HEK293T (cell line): ENCODE measurements around the gene SPAG16.

Experiments used
- CTCF ChIA-PET: fragments of 350-600 bp; formaldehyde crosslinking; extraction: SDS; loops from one replicate; lab custom pipeline; 2021; ENCODE audit warnings: antibody characterized with exemption, inconsistent platforms; lab: Yijun Ruan, JAX
- POLR2A ChIA-PET: fragments of 350-600 bp; formaldehyde crosslinking; extraction: SDS; loops from one replicate; lab custom pipeline; 2020; ENCODE audit warnings: antibody characterized with exemption, inconsistent platforms; lab: Yijun Ruan, JAX
- DNase-seq: peaks from one replicate; pipeline ENCODE4 v3.0.0; 2012; ENCODE audit warnings: mixed read lengths; ENCODE audit errors: extremely low spot score
- ARNT ChIP-seq: fragments of 450-650 bp; IDR thresholded peaks from 2 replicates; pipeline ENCODE4 v1.6.1; 2017; ENCODE audit warnings: mild to moderate bottlenecking
- BHLHE40 ChIP-seq: fragments of 450-650 bp; IDR thresholded peaks from 2 replicates; pipeline ENCODE4 v1.6.1; 2016; ENCODE audit warnings: mild to moderate bottlenecking, moderate library complexity, borderline replicate concordance
- CTBP1 ChIP-seq: fragments of 450-650 bp; IDR thresholded peaks from 2 replicates; pipeline ENCODE4 v1.6.1; 2016; ENCODE audit warnings: borderline replicate concordance
- ELF4 ChIP-seq: fragments of 450-650 bp; IDR thresholded peaks from 2 replicates; pipeline ENCODE4 v1.6.1; 2017; ENCODE audit warnings: antibody characterized with exemption
- FOXA1 ChIP-seq: fragments of 450-650 bp; IDR thresholded peaks from 2 replicates; pipeline ENCODE4 v1.6.1; 2016; ENCODE audit warnings: mild to moderate bottlenecking
- FOXK2 ChIP-seq: fragments of 450-650 bp; IDR thresholded peaks from 2 replicates; pipeline ENCODE4 v1.6.1; 2016; ENCODE audit warnings: mild to moderate bottlenecking
- FOXM1 ChIP-seq: fragments of 450-650 bp; IDR thresholded peaks from 2 replicates; pipeline ENCODE4 v1.6.1; 2017; ENCODE audit warnings: mild to moderate bottlenecking, borderline replicate concordance
- HDGF ChIP-seq: fragments of 450-650 bp; IDR thresholded peaks from 2 replicates; pipeline ENCODE4 v1.6.1; 2017; ENCODE audit warnings: antibody characterized with exemption, borderline replicate concordance
- L3MBTL2 ChIP-seq: fragments of 450-650 bp; conservative IDR thresholded peaks from 2 replicates; pipeline ENCODE4 v1.6.1; 2016; ENCODE audit warnings: mild to moderate bottlenecking
- LEF1 ChIP-seq: fragments of 450-650 bp; IDR thresholded peaks from 2 replicates; pipeline ENCODE4 v1.6.1; 2017; ENCODE audit warnings: mild to moderate bottlenecking, borderline replicate concordance
- PKNOX1 ChIP-seq: fragments of 450-650 bp; IDR thresholded peaks from 2 replicates; pipeline ENCODE4 v1.6.1; 2016
- SP1 ChIP-seq: fragments of 450-650 bp; IDR thresholded peaks from 2 replicates; pipeline ENCODE4 v1.6.1; 2017
- SUZ12 ChIP-seq: fragments of 450-650 bp; IDR thresholded peaks from 2 replicates; pipeline ENCODE4 v1.6.1; 2016; ENCODE audit warnings: mild to moderate bottlenecking
- TARDBP ChIP-seq: fragments of 450-650 bp; IDR thresholded peaks from 2 replicates; pipeline ENCODE4 v1.6.1; 2016
- ZNF384 ChIP-seq: fragments of 450-650 bp; IDR thresholded peaks from 2 replicates; pipeline ENCODE4 v1.6.1; 2016

Gene SPAG16

GRCh38 chr2:214034417-214034816, 750.2 kb downstream of the SPAG16 start:
- TF ChIP-seq CTBP1 (no peak), BHLHE40 (no peak), PKNOX1 (no peak), FOXA1 (no peak), HDGF (no peak), LEF1 (no peak), ELF4 (no peak)
- CTCF ChIA-PET = interaction anchor here (0.6 kb wide), 1 partner anchor 21 kb away, joined by 3 read pairs; no protein-coding TSS in a partner anchor
- DNase-seq = no peak
- POLR2A ChIA-PET = no interaction called here

GRCh38 chr2:214035091-214035852, 751.0 kb downstream of the SPAG16 start:
- ChIA-PET POLR2A (no interaction called here), CTCF (no interaction called here)
- DNase-seq = no peak
- no peak for TF ChIP-seq HDGF
- no peak for TF ChIP-seq PKNOX1
- no peak for TF ChIP-seq FOXM1
- no peak for TF ChIP-seq SUZ12
- no peak for TF ChIP-seq ARNT
- no peak for TF ChIP-seq L3MBTL2

- ChIA-PET CTCF (no interaction called here), POLR2A (no interaction called here)
- TF ChIP-seq FOXA1 (no peak), SP1 (no peak), HDGF (no peak), ELF4 (no peak), LEF1 (no peak), BHLHE40 (no peak), TARDBP (no peak), SUZ12 (no peak), CTBP1 (no peak), ZNF384 (no peak), FOXK2 (no peak), L3MBTL2 (no peak), FOXM1 (no peak), ARNT (no peak)
- no peak for DNase-seq
These were observed 751.7 kb downstream of the SPAG16 start for GRCh38 chr2:214035921-214036320.

GRCh38 chr2:214038186-214038585, 753.9 kb downstream of the SPAG16 start:
- POLR2A ChIA-PET = no interaction called here
- TF ChIP-seq TARDBP = no peak
- CTCF ChIA-PET = no interaction called here
- DNase-seq = no peak

- POLR2A ChIA-PET = no interaction called here
- no peak for TF ChIP-seq TARDBP
- no peak for TF ChIP-seq SP1
- TF ChIP-seq ELF4 = no peak
- no peak for TF ChIP-seq SUZ12
- no peak for TF ChIP-seq LEF1
- TF ChIP-seq PKNOX1 = no peak
- TF ChIP-seq FOXM1 = no peak
- TF ChIP-seq CTBP1 = no peak
- TF ChIP-seq BHLHE40 = no peak
- CTCF ChIA-PET = no interaction called here
- DNase-seq = no peak
These were observed 766.5 kb downstream of the SPAG16 start for GRCh38 chr2:214050731-214051130.

- ChIA-PET CTCF (no interaction called here), POLR2A (no interaction called here)
- DNase-seq = no peak
- TF ChIP-seq FOXM1 = no peak
- no peak for TF ChIP-seq SUZ12
- TF ChIP-seq BHLHE40 = no peak
These were observed 767.3 kb downstream of the SPAG16 start for GRCh38 chr2:214051585-214051984.

DNA sequence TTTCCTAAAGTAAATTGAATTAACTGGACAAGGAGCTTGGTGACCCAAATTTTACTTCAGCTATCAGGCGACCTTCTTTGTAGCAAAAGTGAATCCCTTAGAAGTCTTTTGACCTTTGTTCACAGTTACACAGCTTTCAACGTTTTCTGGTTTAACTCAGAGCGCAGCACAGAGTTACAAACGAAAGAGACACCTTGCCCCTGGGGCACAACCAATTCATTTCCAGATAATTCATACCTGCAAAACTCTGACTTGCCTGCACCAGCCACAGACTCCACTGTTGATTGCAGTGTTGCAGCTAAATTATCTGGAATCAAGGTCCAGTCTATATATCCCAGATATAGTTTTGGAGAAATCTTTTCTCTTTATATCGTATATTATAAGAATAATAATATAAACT, 768.0 kb downstream of the SPAG16 start:
- POLR2A ChIA-PET = no interaction called here
- no peak for DNase-seq
- CTCF ChIA-PET = no interaction called here

More for the DNA sequence above, 768.0 kb downstream of the SPAG16 start:
- TF ChIP-seq PKNOX1 (no peak), ARNT (no peak), TARDBP (no peak), FOXK2 (no peak), ELF4 (no peak), LEF1 (no peak), FOXA1 (no peak), SP1 (no peak), SUZ12 (no peak), CTBP1 (no peak), BHLHE40 (no peak), HDGF (no peak)
